Measurements from ENCODE around the gene L3MBTL1.

L3MBTL1 gene

DNA sequence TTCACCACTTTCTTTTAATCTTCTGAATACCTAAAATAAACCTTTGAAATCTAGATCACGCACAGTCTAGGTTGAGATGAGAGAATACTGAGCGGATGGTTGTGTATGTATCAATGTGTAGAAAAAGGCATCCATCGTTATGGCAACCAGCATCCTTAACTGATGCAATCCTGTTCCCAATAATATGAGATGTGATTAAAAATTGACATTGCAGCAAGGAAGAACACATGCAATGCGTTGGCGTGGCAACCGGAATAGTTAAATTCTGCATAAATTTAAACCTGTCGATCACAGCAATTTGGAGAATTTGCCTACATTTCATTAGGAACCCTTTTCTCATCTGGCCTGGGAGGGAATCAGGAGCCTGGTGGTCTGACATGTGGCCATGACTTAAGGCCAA lies 1.3 kb upstream of the L3MBTL1 start:
- DNase-seq (ENCODE audit: low read depth) = no peak

DNA sequence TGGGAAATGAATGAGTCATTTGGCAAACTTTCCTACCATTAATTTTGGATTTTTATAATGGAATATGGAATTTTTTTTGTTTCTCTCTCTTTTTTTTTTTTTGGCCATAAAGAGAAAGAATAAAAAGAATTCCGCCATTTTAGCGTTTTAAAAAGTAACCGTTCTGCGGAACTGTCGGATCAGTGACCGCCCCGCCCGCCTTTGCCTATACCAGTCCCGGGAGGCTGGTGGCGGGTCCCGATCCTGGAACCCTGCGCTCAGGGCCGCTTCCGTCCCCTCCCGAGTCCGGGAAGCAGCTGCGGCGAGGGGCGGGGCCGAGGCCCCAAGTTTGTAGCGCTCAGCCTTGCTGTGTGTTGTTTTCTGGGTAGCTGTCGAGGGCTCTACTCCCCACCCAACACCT lies 609 bp downstream of the L3MBTL1 start:
- DNase-seq (ENCODE audit: low read depth) = no peak

DNA sequence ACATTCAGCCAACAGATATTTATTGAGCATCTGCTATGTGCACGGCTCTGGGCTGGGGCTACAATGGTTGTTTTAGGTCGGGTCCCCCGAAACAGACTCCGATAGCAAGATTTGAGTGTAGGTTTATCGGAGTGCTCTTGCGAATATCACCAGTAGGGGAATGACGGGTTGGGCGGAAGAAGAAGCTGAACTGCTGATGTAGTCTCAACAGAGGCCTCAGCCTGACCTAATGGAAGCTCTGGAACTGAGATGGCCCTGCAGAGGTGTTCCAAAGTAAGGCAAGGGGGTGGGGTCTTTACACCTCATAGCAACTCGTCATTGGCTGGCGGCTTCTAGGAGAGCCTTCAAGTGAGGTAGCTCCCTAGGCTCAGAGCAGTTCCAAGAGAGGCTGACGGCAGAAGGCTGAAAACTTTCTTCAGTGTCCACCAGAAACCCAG lies 1.1 kb downstream of the L3MBTL1 start:
- DNase-seq (ENCODE audit: low read depth) = no peak

DNA sequence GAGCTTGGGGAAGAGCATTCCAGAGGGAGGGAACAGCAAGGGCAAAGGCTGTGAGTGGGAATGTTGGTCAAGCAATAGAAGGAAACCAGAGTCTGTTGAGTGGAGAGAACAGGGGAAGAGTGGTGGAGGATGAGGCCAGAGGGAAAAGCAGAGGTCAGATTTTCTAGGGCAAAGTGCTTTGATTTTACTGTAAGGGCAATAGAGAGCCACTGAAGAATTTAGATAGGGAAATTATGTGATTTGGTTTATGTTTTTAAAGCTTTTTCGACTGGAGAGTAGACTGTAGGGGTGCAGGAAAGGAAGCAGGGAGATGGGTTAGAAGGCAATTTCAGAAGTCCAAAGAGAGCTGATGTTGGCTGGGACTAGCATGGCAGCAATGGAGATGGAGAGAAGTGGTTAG lies 4.4 kb downstream of the L3MBTL1 start:
- DNase-seq (ENCODE audit: low read depth) = no peak

DNA sequence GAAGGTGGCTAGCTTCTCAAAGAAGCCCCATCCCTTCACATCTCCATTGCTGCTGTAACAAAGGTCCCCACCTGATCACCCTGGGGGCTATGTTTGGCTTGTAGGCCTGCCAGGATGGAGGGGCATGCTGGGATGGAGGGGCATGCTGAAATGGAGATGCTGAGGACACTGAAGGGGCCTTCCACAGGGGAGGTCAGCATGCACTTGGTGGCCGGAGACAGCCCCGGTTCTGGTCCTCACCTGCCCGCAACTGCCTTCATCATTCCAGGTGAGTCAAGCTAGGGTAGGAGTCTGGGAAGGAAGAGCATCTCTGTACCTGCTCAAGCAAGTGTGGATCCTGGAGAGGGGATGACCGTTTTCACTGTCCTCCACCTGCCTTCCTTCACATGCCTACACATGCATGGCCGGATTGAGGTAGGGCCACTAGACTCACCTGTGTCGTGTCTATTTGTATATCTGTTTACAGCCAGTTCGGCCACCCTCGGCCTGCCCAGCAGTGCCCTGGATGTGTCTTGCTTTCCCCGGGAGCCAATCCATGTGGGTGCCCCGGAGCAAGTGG lies 6.0 kb downstream of the L3MBTL1 start:
- no peak for DNase-seq (ENCODE audit: low read depth)

DNA sequence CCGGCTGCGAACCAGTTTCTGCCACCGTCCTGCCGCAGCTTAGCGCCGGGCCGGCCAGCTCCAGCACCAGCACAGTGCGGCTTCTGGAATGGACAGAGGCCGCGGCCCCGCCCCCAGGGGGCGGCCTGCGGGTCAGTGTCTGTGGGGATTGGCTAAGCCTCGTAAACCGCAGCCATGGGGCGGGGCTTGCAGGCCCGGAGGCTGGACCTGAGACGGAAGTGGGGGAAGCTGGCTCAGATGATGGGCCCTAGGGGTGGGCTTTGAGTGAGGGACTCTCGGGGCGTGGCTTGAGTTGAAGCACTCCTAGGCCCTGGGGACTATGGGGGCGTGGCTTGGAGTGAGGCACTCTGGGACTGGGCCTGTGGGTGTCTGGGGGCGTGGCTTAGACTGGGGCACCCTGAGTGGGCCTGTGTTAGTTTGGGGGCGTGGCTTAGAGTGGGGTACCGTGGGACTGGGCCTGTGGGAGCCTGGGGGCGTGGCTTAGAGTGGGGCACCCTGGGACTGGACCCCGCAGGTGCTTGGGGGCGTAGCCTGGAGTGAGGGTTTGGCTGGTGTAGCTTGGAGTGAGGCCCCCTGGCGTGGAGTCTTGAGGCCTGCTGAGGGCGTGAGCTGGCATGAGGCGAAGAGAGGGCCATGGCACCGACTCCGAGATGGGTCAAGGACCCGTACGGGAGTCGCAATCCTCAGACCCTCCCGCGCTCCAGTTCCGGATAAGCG lies 6.6 kb downstream of the L3MBTL1 start:
- peak; percentile 98 for DNase-seq (ENCODE audit: low read depth)

DNA sequence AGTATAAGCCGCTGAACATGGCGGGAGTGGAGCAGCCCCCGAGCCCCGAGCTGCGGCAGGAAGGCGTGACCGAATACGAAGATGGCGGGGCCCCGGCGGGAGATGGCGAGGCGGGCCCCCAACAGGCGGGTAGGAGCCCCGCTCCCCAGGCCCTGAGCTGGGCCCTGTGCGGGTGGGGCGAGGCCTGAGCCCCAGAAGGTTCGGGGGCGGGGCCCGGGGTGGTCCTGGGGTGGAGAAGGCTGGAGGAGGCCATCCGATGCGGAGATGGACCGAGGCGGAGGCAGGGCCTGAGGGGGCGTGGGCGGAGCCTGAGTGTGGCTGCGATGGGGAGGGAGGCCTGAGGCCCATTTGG lies 7.1 kb downstream of the L3MBTL1 start:
- no peak for DNase-seq (ENCODE audit: low read depth)

DNA sequence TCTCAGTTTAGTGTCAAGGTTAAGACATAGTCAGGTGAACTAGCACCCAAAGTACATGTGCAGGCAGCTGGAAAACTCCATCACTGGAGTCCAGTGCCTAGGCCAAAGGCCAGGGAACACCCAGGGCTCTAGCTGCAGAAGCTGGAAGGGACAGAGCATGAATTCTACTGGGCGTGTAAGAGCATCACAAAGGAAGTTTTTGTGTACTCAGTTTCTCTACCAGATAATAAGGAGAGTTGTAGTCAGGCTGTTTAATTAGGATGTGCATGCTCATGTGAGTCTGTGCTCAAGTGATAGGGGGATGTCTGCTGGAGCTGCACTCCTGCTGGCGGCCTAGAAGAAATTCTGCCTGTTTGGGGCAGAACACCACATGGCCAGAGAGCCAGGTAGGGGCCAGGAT lies 8.1 kb downstream of the L3MBTL1 start:
- DNase-seq (ENCODE audit: low read depth) = no peak

DNA sequence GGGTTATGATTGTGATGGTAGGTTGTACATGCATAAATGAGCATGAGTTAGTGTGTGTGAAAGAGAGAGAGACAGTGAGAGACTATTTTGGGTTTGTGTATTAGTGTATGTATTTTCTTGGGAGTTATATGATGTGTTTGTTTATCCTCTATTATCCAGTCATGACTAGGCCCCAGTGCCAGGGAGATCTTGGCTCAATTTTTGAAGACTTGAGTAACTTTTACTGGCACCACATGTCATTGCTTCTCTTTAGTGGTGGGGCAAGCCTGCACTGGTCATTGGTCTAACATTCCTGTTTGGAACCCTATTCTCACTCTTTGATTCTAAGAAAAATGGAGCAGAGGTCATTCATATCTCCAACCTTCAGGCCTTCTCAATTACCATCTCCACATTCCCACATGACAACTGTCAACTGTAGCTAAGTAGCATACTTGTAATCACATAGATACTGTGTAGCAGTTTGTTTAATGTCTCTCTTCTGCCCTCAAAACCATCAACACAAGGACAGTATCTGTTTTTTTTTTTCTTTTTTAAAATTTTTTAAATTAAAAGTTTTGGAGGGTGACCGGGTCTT lies 8.8 kb downstream of the L3MBTL1 start:
- no peak for DNase-seq (ENCODE audit: low read depth)

DNA sequence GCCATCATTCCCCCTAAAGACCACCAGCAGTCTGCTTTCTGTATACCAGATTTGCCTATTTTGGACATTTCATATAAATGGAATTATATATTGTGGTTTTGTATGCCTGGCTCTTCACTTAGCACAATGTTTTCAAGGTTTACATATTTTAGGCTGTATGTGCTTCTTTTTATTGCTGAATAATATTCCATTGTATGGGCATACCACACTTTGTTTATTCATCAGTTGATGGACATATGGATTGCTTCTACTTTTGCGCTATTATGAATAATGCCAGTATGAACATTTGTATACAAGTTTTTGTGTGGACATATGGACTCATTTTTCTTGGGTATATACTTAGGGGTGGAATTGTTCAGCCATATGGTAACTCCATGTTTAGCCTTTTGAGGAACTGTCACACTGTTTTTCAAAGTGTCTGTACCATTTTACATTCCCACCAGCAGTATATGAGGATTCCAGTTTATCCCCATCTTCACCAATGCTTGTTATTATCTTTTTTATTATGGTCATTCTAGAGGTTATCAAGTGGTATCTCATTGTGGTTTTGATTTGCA lies 12.7 kb downstream of the L3MBTL1 start:
- no peak for DNase-seq (ENCODE audit: low read depth)

DNA sequence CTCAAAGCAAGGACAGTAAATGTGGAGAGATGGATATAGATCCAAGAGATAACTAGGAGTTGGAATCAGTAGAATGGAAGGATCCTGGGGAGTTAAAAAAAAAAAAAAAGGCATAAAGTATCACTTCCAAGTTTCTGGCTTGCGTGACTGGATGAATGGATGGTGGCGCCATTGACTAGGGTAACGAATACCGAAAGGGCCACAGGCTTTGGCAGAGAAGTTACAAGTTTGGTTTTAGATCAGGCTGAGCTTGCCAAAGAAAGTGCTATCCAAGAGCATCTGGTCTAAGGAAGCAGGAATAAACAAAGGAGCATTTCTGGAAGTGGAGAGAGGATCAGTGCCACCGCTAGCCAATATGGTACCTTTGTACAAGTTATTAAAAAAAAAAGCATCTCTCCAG lies 17.5 kb downstream of the L3MBTL1 start:
- DNase-seq (ENCODE audit: low read depth) = no peak

DNA sequence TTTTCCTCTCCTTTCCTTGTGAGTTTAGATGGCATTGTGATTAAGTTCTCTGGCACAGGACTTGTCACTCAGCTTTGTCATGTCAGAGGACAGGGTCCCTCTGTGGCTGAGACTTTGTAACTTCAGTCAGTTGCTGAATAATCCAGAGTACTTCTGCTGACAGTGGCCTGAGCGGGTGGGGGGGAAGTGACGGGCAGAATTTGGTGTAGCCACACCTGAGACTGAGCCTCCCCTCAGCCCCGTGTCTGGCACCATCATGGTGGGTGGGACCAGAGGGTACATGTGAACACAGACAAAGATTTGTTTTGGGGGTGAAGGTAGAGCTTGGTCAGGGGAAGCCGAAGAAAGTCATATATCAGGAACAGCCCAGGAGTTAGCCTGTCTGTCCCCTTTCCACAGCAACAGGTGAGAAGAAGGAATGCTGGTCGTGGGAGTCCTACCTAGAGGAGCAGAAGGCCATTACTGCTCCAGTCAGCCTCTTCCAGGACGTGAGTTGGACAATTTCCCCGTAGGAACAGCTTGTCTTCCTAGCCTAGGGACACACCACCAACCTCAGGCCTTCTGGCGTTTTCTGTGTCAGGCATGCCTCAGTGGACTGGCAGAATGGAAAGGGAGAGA lies 20.9 kb downstream of the L3MBTL1 start:
- no peak for DNase-seq (ENCODE audit: low read depth)

DNA sequence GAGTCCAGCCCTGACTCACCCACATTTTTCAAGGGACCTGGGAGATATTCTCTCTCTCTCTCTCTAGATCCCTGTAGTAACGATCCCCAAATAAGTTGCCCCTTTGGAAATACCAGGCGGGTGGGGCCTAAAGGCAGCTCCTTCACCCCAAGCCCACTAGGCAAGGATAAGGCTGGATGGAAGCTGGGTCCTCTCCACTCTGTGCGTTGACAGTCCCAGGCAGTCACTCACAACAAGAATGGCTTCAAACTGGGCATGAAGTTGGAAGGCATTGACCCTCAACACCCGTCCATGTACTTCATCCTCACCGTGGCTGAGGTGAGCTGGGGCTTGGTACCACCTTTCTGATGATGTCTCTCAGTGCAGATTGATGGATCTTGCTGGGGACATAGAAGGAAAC lies 21.6 kb downstream of the L3MBTL1 start:
- DNase-seq (ENCODE audit: low read depth) = no peak

DNA sequence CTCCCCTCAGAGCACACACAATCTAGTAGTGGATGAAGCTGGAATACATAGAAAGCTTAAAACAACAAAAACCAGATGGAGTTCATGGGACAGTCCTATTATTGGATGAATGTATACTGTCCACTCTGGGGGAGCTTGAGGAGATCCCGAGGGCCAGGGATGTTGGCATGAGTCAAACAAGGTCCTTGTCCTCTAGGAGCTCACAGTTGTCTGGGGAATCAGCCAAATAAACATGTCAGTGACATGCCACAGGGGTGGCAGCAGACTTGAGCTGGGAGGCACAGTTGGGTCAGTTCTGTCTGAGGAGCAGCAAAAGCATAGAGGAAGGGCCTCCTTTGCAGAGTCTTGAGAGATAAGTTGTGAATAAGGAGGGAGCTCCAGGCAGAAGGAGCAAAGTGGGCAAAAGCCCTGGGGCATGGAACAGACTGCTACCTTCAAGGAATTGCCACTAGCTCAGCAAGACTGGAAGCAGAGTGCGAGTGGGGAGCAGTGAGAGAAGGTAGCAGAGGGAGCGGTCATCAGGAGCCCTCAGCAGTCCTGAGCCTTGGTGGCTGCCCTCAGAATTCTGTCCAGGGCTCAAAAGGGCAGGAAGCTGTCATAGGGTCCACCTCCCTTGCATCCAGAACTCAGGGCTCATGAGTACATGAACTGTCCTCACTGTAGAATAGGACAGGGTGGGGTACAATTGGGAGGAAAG lies 22.1 kb downstream of the L3MBTL1 start:
- DNase-seq (ENCODE audit: low read depth) = no peak

DNA sequence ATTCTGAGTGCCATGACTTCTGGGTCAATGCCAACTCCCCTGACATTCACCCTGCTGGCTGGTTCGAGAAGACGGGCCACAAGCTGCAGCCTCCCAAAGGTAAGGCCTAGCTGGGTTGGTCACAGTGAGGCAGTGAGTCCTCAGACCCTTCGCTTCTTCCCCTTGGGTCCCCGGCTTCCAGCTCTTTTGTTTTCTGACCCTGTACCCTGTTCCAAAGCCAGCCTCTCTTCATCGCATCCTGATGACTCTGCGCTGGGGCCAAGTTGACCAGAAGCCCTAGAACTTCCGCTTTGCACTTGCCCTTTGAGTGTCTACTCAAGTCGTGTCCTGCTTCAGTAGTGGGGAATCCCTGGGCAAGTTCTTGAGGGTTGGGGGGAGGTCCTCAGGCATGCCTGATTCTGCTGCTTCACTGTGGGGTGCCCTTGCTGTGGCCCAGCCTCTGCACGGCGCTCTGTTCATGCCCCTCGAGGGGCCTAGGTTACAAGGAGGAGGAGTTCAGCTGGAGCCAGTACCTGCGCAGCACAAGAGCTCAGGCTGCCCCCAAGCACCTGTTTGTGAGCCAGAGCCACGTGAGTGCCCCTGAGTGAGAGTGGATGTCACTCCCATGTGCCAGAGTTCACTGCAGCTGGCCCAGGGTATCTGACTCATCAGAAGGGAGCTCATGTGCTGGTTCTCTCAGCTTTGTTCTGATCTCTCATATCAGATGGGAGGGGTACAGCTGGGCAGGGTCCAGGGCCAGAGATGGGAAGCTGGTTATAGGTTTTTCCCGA lies 23.0 kb downstream of the L3MBTL1 start:
- no peak for DNase-seq (ENCODE audit: low read depth)

DNA sequence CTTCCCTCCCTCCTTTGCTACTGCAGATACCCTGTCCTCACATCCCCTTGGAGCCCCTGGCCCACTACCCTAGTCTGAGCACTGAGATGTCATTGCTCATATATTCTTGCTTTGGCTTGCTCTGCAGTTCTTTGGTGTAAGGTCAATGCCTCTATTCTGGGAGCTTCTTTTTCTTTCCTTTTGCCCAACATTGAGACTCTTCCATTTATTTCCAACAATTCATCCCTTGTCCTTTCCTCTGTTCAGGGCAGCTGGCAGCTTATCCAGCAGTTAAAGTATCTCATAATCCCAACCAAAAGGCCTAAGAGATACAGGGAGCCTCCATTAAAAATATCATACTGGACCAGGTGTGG lies 23.6 kb downstream of the L3MBTL1 start:
- DNase-seq (ENCODE audit: low read depth) = no peak

DNA sequence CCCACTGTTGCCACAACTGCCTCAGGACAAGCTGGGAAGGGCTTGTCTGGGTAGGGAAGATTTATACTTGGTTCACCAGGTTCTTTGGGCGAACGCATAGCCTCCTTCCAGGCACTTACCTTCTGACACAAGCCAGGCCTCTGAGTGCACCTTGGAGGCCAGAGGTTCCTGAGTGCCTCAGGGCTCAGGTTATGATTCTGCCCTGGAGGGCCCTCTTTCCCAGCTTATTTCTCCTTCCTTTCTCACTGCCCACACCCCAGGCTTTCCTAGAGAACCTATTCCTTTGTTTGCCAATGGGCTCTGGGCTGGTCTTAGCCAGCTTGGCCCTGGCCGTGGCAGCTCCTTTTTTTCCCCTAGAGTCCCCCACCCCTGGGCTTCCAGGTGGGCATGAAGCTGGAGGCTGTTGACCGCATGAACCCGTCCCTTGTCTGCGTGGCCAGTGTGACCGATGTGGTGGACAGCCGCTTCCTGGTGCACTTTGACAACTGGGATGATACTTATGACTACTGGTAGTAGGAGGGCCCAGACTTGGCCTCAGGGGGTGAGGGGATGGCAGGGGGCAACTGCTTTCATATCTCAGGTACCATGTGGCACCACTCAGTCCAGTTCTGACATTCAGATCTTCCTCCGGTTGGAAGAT lies 25.0 kb downstream of the L3MBTL1 start:
- DNase-seq (ENCODE audit: low read depth) = no peak

DNA sequence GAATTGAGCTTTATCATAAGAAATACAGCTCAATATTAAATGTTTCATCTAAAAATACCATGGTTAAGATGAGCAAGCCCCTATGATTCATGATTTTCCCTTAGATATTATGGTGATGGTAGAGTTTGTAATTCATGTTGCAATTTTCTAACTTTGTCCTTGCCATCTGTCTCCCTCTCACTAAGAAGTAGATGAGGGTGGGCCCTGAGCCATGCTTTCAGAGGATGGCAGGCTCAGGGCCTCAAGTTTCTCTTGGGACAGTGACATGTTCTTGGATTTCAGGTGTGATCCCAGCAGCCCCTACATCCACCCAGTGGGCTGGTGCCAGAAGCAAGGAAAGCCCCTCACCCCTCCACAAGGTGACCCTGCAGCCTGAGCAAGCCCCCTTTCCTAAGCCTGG lies 25.6 kb downstream of the L3MBTL1 start:
- DNase-seq (ENCODE audit: low read depth) = peak; percentile 36

DNA sequence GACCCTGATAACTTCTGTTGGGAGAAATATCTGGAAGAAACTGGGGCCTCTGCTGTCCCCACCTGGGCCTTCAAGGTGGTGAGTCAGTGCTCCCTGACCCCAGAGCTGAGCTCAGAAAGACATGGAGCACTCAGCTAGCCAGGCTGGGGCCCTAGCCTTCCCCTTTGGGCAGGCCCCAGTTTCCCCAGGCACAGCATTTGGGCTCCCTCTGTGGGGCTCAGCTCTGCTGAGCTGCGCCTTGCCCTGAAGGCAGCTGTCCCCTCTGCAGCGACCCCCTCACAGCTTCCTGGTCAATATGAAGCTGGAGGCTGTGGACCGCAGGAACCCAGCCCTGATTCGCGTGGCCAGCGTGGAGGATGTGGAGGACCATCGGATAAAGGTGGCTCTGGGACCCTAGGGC lies 26.5 kb downstream of the L3MBTL1 start:
- no peak for DNase-seq (ENCODE audit: low read depth)

DNA sequence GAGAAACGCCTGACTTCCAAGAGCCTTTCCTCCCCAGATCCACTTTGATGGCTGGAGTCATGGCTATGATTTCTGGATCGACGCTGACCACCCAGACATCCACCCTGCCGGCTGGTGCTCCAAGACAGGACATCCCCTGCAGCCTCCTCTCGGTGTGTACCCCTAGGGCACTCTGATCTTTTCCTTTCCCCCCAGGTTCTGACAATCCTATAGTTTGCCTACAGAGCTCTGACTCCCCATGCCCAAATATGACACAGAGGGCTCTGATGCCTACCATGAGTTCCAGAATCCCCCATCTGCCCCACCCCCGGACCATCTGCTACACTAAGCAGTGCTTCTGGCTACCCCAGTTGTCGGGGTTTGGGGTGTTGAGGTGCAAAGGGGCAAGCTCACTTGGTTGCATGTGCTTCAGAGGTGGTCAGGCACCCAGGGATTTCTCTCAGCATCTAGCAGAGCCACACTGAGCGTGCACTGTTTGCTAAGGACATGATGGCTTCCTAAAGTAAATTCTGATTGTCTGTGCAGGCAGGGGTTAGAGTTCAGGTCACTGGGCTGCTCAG lies 27.4 kb downstream of the L3MBTL1 start:
- DNase-seq (ENCODE audit: low read depth) = no peak

DNA sequence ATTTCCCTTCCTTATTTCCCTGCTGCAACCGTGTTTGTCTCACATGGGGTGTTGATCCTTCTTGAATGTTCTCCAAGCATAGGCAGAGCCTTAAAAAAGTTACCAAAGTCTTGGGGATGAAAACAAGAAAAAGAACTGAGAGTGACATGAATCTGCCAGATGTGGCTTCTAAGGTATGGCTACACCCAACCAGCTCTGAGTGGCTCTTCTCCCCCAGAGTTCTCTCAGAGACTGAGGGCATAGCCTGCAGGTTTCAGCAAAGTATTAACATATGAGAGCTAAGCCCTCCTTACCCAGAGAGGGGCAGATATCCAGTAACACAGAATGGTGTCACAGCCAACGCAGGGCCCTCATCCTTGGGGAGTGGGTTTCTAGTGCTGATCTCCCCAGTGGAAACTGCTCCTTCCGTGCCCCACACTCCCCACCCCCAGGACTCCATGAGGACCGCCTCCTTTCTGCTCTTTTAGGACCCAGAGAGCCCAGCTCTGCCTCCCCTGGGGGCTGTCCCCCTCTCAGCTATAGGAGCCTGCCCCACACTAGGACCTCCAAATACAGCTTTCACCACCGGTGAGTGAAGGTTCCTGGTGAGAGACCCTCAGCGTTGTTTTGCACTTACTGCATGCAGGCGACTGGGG lies 28.0 kb downstream of the L3MBTL1 start:
- no peak for DNase-seq (ENCODE audit: low read depth)
